GM18951 (cell line): Measurements from ENCODE around the gene ACAT2.
A peak's percentile ranks its signal among the peaks of the same experiment; 100 is the strongest.

Experiments used
- POLR2A ChIP-seq: IDR thresholded peaks from 4 replicates; pipeline ENCODE4 v1.6.1; 2011; ENCODE audit warnings: mild to moderate bottlenecking; ENCODE audit not compliant: insufficient read length, insufficient read depth; ENCODE audit errors: extremely low read depth
- in situ Hi-C: fragments of 300-500 bp; cut with MboI; formaldehyde crosslinking; loops from one replicate; pipeline ENCODE4 v1.12.0; 2022; ENCODE audit warnings: low sequenced_read_pairs, mixed read lengths, inconsistent platforms; ENCODE audit not compliant: unreplicated experiment

Gene ACAT2

GRCh38 chr6:159762681-159763293, 942 bp downstream of the ACAT2 start:
- no peak for TF ChIP-seq POLR2A
- in situ Hi-C loops = no loop called here

DNA sequence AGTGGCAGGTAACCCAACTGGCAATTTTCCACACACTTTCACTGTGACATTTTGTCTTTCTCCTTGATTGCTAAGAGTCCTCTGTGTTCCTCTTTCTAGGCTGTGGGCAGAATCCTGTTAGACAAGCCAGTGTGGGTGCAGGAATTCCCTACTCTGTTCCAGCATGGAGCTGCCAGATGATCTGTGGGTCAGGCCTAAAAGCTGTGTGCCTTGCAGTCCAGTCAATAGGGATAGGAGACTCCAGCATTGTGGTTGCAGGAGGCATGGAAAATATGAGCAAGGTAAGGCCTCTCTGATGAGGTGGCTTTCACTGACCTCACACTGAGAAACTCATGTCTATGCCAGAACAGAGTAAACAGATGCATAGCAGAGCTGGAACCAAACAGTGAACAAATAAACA, 5.1 kb downstream of the ACAT2 start:
- in situ Hi-C loops = no loop called here
- no peak for TF ChIP-seq POLR2A

DNA sequence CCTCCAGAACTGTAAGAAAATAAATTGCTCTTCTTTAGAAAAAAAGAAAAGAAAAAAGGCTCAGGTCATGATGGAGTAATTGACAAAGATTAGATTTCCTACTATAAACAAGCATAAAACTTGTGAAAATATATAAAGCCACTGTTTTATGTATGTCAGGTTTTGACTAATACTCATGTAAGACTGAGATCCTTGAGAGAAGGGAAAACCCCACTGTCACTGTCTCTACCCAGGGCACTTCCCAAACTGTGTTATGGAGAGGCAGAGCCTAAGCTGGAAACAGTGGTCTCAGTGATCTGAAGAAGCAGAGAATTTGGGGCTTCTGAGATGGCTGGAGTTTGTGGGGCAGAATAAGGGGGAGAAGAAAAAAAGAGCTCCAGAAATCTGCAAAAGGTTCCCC, 7.6 kb downstream of the ACAT2 start:
- in situ Hi-C loops = no loop called here

DNA sequence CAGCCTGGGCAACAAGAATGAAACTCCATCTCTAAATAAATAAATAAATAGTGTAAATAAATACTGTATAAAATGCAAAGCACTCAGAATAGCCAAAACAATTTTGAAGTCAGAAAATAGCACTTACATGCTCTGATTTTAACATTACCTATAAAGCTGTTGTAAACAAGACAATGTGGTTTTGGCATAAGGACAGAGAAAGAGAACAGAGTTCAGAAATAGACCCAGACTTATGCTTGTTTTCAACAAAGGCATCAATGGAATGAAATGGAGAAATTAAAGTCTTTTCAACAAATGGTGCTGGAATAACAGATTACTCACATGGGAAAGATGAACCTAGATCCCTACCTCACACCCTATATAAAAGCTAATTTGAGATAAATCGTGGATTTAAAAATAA, 10.4 kb downstream of the ACAT2 start:
- in situ Hi-C loops = no loop called here
- no peak for TF ChIP-seq POLR2A

More for the DNA sequence above, 7.6 kb downstream of the ACAT2 start:
- TF ChIP-seq POLR2A = no peak

GRCh38 chr6:159777240-159777904, 15.5 kb downstream of the ACAT2 start:
- in situ Hi-C loops = no loop called here

DNA sequence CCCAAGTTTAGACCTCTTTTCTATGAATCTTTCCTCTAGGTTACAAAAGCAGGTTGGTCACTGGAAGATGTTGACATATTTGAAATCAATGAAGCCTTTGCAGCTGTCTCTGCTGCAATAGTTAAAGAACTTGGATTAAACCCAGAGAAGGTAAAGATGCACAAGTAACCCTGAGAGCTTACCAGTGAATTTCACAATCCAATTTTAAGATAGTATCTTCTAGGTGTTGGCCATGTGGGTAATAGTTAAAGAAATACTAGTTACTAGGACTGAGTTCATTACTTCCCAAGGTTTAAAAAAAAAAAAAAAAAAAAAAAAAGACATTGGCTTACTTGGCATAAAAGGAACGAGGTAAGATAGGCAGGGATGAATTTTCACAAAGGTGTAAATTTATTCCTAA, 16.3 kb downstream of the ACAT2 start:
- TF ChIP-seq POLR2A = no peak

More at GRCh38 chr6:159777240-159777904, 15.5 kb downstream of the ACAT2 start:
- TF ChIP-seq POLR2A = peak; percentile 9

GRCh38 chr6:159778542-159779103, 16.8 kb downstream of the ACAT2 start:
- TF ChIP-seq POLR2A = no peak

More for the DNA sequence above, 16.3 kb downstream of the ACAT2 start:
- in situ Hi-C loops = no loop called here

GRCh38 chr6:159788276-159788675, 26.4 kb downstream of the ACAT2 start:
- TF ChIP-seq POLR2A = no peak
- in situ Hi-C loops = no loop called here

More at GRCh38 chr6:159778542-159779103, 16.8 kb downstream of the ACAT2 start:
- in situ Hi-C loops = no loop called here

- in situ Hi-C loops = no loop called here
- no peak for TF ChIP-seq POLR2A
Observed at GRCh38 chr6:159788753-159789376, 27.0 kb downstream of the ACAT2 start.

- in situ Hi-C loops = no loop called here
- TF ChIP-seq POLR2A = peak; percentile 94
Observed at GRCh38 chr6:159789377-159790148, 27.7 kb downstream of the ACAT2 start, which contains the start of gene TCP1. TSS of gene TCP1 (minus strand) at chr6:159789602. CDS start at chr6:159789468, 134 bp downstream.

DNA sequence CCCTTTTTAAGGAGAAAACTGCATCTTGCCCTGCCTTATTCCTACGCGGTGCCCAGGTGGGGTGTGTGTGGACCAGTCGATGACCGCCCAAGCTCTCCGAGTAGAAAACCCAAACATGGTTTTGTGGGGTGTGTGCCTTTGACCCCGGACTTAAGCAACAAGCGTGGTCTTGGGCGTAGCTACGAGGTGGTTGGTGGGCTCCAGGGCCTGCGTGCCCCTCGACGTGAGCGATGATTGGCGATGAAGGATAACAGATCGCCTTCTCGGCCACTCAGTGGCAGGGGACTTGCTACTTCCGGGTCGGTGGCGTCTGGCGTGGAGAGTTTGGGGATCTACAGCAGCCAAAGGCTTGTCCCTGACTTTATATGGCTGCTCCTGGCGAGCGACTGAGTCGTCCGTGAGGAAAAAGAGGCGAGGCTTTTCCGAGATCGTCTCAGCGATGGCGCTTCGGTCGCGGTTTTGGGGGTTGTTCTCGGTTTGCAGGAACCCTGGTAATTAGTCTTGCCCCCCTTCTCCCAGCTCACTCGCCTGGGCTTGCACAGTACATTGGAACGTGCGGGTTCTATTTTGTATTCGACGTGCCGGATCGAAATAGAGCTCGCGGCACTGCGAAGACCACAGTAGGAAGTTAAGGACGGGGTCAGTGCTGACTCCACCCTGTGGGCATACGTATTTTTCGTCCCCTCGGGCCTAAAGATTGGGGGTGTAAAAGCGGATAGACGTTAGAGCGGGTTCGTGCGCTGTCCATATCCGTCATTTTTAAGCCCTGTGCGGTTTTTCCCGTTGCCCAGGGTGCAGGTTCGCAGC, 28.5 kb downstream of the ACAT2 start, which contains the start of gene MRPL18:
Gene MRPL18, plus strand, starts transcription at position 319 of the 807 bp plus-strand sequence. Its CDS starts 121 bp downstream, at position 440.
- in situ Hi-C loops = no loop called here
- peak; percentile 77 for TF ChIP-seq POLR2A
